Activated CD4-positive, alpha-beta T cell treated with anti-CD3 and anti-CD28 coated beads for 48 hours (primary cell): ENCODE measurements around the gene MGST2.
"Not testable (repeated sequence)": the region's sequence is repeated elsewhere in the genome, so short reads cannot be mapped to it uniquely, and the experiment has no call there.

Source experiments
- DNase-seq: peaks from one replicate; pipeline ENCODE4 v3.0.0-alpha.2; 2020

MGST2 gene

GRCh38 chr4:139672732-139673131 is 7.1 kb downstream of the MGST2 start:
- no peak for DNase-seq

- no peak for DNase-seq
Measured at GRCh38 chr4:139674875-139675550, 9.4 kb downstream of the MGST2 start.

- no peak for DNase-seq
Measured at GRCh38 chr4:139675651-139676050, 10.0 kb downstream of the MGST2 start.

GRCh38 chr4:139676365-139676764 is 10.7 kb downstream of the MGST2 start:
- DNase-seq, result no peak

- DNase-seq, result no peak
Measured at GRCh38 chr4:139676913-139677585, 11.4 kb downstream of the MGST2 start.

- DNase-seq, result no peak
Measured at GRCh38 chr4:139682309-139682708, 16.7 kb downstream of the MGST2 start.

- no peak for DNase-seq
Measured at GRCh38 chr4:139682741-139683151, 17.1 kb downstream of the MGST2 start.

- no peak for DNase-seq
Measured at GRCh38 chr4:139684351-139684750, 18.7 kb downstream of the MGST2 start.

- DNase-seq, result no peak
Measured at GRCh38 chr4:139685180-139685579, 19.6 kb downstream of the MGST2 start.

- no peak for DNase-seq
Measured at GRCh38 chr4:139686130-139686529, 20.5 kb downstream of the MGST2 start.

- DNase-seq, result no peak
Measured at GRCh38 chr4:139686988-139687387, 21.4 kb downstream of the MGST2 start.

GRCh38 chr4:139689093-139689722 is 23.6 kb downstream of the MGST2 start:
- no peak for DNase-seq

GRCh38 chr4:139690419-139690818 is 24.8 kb downstream of the MGST2 start:
- no peak for DNase-seq

GRCh38 chr4:139692309-139693012 is 26.8 kb downstream of the MGST2 start:
- no peak for DNase-seq

GRCh38 chr4:139694522-139695107 is 29.0 kb downstream of the MGST2 start:
- DNase-seq, result no peak

- DNase-seq, result no peak
Measured at GRCh38 chr4:139696491-139696890, 30.9 kb downstream of the MGST2 start.

- not testable (repeated sequence) for DNase-seq
Measured at GRCh38 chr4:139698167-139698925, 32.7 kb downstream of the MGST2 start.

- no peak for DNase-seq
Measured at GRCh38 chr4:139700568-139700967, 34.9 kb downstream of the MGST2 start.

- no peak for DNase-seq
Measured at GRCh38 chr4:139704915-139705485, 39.4 kb downstream of the MGST2 start.

- no peak for DNase-seq
Measured at GRCh38 chr4:139709660-139710059, 44.0 kb downstream of the MGST2 start.

- no peak for DNase-seq
Measured at GRCh38 chr4:139710073-139710472, 44.5 kb downstream of the MGST2 start.

- DNase-seq, result no peak
Measured at GRCh38 chr4:139711461-139711860, 45.8 kb downstream of the MGST2 start.
